ENCODE results near the gene WDR35.

DNA sequence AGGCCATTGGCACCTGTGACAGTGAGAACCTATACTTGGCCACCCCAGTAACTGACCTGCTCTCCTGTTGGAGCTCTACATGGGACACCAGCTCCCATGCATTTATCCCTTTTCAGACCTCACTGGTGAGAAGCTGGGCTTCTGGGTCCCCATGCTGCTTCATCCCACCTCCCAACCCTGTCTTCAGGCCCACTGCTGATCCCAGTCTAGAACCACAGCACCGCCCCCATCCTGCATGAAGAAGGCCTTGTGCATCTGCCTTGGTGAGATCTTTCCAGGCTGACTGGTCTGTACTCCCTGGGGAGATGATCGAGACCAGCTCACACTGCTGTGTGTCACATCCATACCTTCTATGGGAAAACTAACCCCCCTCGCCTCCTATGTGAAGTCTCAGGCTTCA is 110.8 kb downstream of the WDR35 start:
- TF ChIP-seq, protein P1, sequence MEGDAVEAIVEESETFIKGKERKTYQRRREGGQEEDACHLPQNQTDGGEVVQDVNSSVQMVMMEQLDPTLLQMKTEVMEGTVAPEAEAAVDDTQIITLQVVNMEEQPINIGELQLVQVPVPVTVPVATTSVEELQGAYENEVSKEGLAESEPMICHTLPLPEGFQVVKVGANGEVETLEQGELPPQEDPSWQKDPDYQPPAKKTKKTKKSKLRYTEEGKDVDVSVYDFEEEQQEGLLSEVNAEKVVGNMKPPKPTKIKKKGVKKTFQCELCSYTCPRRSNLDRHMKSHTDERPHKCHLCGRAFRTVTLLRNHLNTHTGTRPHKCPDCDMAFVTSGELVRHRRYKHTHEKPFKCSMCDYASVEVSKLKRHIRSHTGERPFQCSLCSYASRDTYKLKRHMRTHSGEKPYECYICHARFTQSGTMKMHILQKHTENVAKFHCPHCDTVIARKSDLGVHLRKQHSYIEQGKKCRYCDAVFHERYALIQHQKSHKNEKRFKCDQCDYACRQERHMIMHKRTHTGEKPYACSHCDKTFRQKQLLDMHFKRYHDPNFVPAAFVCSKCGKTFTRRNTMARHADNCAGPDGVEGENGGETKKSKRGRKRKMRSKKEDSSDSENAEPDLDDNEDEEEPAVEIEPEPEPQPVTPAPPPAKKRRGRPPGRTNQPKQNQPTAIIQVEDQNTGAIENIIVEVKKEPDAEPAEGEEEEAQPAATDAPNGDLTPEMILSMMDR (conservative IDR thresholded peaks at IDR 0.05) = no peak
- no peak for TF ChIP-seq ZFX (IDR thresholded peaks at IDR 0.05)

Measured in C4-2B (cell line).